ENCODE data around the gene SAE1. TPM values are rescaled to one million over a fixed set of nuclear protein-coding genes. Genes with fewer than 3 reads are reported as not detected.

Gene SAE1
- total and polyA plus RNA-seq, 2 of the 4 experiments (the other 2 are of a cell fraction), result 165 to 184 TPM

GRCh38 chr19:47230054-47230920 lies 99.7 kb downstream of the SAE1 start (continued):
- TF ChIP-seq USF2 (IDR thresholded peaks at IDR 0.05; ENCODE audit: low read depth, low read length), result no peak

GRCh38 chr19:47230921-47231214 lies 100.2 kb downstream of the SAE1 start, which contains the start of gene BBC3:
BBC3 (minus strand) TSS chr19:47231199; CDS start chr19:47228431, 2,768 bp downstream.
- POLR2A ChIA-PET (ENCODE audit: unreplicated experiment), result no interaction called here
- dilution Hi-C loops (cut with HindIII; ENCODE audit: low sequenced_read_pairs, unreplicated experiment) (no loop called here), in situ Hi-C loops (cut with MboI; ENCODE audit: low sequenced_read_pairs) (no loop called here), intact Hi-C loops (cut with micrococcal nuclease) (loop anchor here (1.0 kb wide), 1 partner anchor 13 kb away; no protein-coding TSS in a partner anchor)
- TF ChIP-seq MXI1 (IDR thresholded peaks at IDR 0.05; ENCODE audit: borderline replicate concordance, low read depth, low read length) (peak; percentile 20; the same call in 1 of the 2 replicates), FOS (IDR thresholded peaks at IDR 0.05; ENCODE audit: low read depth, low read length) (no peak)
- no TSS peak for BruUV-seq (replicated peaks)
- peak within 1 kb of the TSS; percentile 90 for H3K56ac ChIP-seq (ENCODE audit: extremely low read depth, insufficient read depth, low read length)
- H2BK5ac ChIP-seq (ENCODE audit: low read depth, low read length, poor library complexity, severe bottlenecking), result peak within 1 kb of the TSS; percentile 99
- H3K4ac ChIP-seq (ENCODE audit: low read depth, low read length), result peak within 1 kb of the TSS; percentile 100
- H2BK15ac ChIP-seq (ENCODE audit: low read depth, low read length), result peak within 1 kb of the TSS; percentile 100; the same call in 2 of the 3 replicates
- H3K9me3 ChIP-seq (ENCODE audit: control insufficient read depth, insufficient read depth, low read length), result no peaks in the 10 kb centered on the region
- no peaks in the 10 kb centered on the region for H3K27me3 ChIP-seq (ENCODE audit: control insufficient read depth, insufficient read depth, low read length)
- peak within 1 kb of the TSS; percentile 96 for H3K4me3 ChIP-seq (ENCODE audit: insufficient read depth, low read depth, low read length)
- peak within 1 kb of the TSS; percentile 94 for H4K91ac ChIP-seq (ENCODE audit: insufficient read depth, low read depth, low read length)
- H3K79me1 ChIP-seq (ENCODE audit: low read depth in 1 of 2, low read length in 2 of 2), result peaks cover 10 to 44% of the 10 kb centered on the region in 2 experiments
- H3K4me2 ChIP-seq (ENCODE audit: low read depth, low read length), result peak within 1 kb of the TSS; percentile 98
- CTCF ChIA-PET, result no interaction called here
- peak within 1 kb of the TSS; percentile 100 for H2BK20ac ChIP-seq (ENCODE audit: low read depth, low read length)
- H2AK9ac ChIP-seq (replicated peaks; ENCODE audit: low read depth, low read length, poor library complexity), result peak within 1 kb of the TSS; percentile 99
- H4K8ac ChIP-seq (ENCODE audit: low read depth in 2 of 2, low read length in 2 of 2), result peak within 1 kb of the TSS; percentile 85 to 96
- H3K9me1 ChIP-seq (ENCODE audit: insufficient read depth, low read length), result peaks cover 21% of the 10 kb centered on the region
- peak within 1 kb of the TSS; percentile 100 for H3K23ac ChIP-seq (ENCODE audit: low read depth, low read length)
- peak within 1 kb of the TSS; percentile 98 for H2BK120ac ChIP-seq (ENCODE audit: low read depth, low read length)
- peak within 1 kb of the TSS; percentile 97 for H2AFZ ChIP-seq (replicated peaks; ENCODE audit: low read length, poor library complexity)
- peak within 1 kb of the TSS; percentile 64 for H3K18ac ChIP-seq (ENCODE audit: low read depth, low read length)
- peak within 1 kb of the TSS; percentile 100 for H2AK5ac ChIP-seq (ENCODE audit: low read depth, low read length)
- H3K36me3 ChIP-seq (ENCODE audit: control insufficient read depth, insufficient read depth, low read length), result no peaks in the 10 kb centered on the region
- H3K9ac ChIP-seq (ENCODE audit: low read depth, low read length), result peak within 1 kb of the TSS; percentile 97
- peak within 1 kb of the TSS; percentile 38 for H4K5ac ChIP-seq (ENCODE audit: low read depth, low read length)
- peaks cover 29% of the 10 kb centered on the region for H4K20me1 ChIP-seq (ENCODE audit: insufficient read depth, low read length)
- H3K4me1 ChIP-seq (ENCODE audit: control insufficient read depth, insufficient read depth, low read length), result peaks cover 25% of the 10 kb centered on the region
- 1% methylated on average over 20 of the region's 43 CpGs; no CpG with 5 or more reads in 1 of the 2 experiments for WGBS, 2 experiments (ENCODE audit: extremely low coverage in 2 of 2, insufficient read length in 1 of 2)
- peak within 1 kb of the TSS; percentile 97 for H3K27ac ChIP-seq (ENCODE audit: insufficient read depth, low read length)
- DNase-seq (no peak), ATAC-seq (ENCODE audit: low read depth) (no peak)
- peak within 1 kb of the TSS; percentile 100 for H3K14ac ChIP-seq (replicated peaks; ENCODE audit: low read depth, low read length)

Data from IMR-90 (cell line).